GM21423 (cell line): ENCODE data around the gene SCFD2.
"Not testable (repeated sequence)": the region's sequence is repeated elsewhere in the genome, so short reads cannot be mapped to it uniquely, and the experiment has no call there.

ENCODE experiments used
- ATAC-seq: cut with Tn5 transposase; IDR thresholded peaks from one replicate; pipeline ENCODE4 v1.9.1; 2021; ENCODE audit warnings: mild to moderate bottlenecking, moderate library complexity; ENCODE audit not compliant: unreplicated experiment

Gene SCFD2

DNA sequence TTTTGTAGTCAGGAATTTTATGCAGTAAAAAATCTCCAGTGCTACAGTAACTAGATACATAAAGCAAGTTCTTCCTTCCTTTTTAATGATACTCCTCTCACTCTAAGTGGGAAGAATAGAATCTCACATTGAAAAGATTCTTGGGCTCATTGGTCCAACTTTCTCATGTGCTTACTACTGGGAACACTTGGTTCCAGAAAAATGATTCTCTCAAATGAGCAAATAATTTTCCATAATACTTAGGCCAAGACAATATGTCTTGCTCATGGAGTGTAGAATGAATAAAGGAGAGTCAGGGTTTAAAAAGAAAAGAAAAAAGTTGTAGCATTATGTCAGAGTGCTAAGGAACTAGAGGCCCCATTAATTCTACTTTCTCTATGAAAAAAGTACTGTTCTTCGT, 306.0 kb downstream of the SCFD2 start:
- ATAC-seq = no peak

DNA sequence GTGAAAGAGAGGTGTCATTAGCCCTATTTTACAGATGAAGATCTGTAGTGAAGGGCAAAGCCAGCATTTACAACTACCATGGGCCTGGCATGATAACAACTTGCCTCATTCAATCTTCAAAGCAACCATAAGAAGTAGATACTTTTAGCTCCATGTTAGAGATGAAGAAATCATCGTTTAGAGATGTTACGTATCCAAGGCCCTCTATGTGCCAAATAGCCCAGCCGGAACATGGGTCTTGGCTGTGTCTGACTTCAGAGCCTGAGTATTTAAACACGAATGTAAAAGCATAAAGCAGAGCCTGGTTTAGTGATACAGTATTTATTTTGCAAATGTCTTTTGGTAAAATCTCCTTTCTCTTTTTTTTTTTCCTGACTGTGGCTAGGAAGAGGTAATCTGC, 306.6 kb downstream of the SCFD2 start:
- no peak for ATAC-seq

DNA sequence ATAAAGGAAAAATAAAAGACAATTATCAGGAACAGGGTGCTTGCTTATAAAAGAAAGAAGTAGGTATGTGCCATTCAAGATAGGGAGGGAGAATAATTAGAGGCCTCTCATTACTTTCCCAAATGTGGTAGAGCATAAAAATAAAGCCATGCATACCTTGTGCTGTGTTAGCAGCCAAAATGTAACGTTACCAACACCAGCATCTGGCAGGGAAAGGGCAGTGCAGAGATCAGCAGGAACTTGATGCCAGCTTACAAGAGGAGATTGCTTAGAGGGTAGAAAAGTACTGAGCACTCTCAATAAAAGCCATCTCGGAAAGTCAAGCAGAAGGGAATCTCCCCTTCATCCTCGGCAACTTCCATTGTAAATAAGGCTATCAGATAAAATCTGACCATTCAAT, 308.2 kb downstream of the SCFD2 start:
- ATAC-seq = no peak

DNA sequence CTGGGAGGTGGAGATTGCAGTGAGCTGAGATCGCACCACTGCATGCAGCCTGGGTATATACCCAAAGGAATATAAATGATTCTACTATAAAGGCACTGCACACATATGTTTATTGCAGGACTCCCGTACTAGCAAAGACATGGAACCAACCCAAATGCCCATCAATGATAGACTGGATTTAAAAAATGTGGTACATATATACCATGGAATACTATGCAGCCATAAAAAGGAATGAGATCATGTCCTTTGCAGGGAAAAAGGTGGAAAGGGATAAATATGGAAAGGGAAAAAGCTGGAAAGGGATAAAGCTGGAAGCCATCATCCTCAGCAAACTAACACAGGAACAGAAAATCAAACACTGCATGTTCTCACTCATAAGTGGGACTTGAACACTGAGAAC, 308.8 kb downstream of the SCFD2 start:
- ATAC-seq = not testable (repeated sequence)

DNA sequence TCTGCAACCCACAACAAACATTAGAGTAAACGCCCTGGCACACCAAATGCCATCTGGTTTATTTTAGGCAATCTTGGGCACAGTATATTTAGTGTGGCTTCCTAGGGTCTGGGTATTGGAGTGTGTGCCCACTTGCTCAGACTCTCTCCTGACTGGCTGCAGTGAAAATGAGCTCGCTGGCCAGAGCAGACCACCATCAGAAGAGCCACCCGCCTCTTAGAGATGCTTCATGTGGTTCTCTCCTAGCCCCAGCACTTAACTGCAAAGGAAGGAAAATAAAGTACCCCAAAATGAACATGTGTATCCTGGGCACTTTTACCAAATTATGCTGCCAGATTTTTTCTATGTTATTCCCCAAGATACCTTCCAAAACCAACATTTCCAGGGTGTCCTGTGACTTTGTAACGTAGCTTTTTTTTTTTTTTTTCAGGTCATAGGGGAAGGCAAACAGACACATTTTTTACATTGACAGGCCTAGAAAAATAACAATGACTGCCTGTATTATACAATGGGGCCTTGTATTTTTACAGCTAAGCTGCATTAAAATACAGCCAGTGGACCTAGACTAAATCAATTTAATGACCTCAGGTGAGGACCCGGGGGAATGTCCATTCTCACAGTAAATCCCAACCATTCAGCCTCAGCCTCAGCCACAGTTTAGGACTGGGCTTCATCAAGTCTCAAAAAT, 310.0 kb downstream of the SCFD2 start:
- no peak for ATAC-seq

DNA sequence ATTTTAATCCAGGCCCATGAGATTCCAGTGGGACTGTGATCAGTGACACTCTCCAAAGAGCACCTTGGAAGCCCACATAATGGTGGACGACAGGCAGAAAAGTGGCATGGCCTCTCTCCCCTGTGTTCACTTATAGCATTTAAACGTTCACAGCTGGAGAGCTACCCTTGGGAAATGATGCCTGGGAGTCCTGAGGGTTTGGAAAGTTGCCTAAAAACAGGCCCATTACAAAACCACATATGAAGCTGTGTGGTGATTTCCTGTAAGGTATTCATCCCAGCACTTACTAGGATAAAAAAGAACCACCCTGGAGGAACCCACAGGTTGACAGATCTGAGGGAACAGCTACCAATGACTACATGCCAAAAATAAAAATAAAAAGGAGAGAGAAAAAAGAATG, 310.6 kb downstream of the SCFD2 start:
- no peak for ATAC-seq

DNA sequence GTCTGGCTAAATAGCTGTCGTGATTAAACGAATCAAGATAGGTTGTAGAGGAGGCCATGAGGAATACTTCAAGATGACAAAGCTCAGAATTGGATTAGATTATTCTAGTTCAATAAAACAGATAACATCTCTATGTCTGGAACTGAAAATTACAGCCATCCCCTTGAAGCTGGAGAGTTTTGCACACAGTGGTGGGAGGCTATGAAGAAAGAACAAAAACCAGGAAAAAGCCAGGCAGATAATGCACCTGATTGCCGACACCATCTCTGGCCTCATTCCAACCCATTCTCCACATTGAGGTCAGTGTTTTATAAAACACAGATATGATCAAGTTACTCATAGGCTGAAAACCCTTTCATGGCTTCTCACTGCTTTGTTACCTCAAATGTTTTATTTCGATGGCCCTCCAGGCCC, 315.5 kb downstream of the SCFD2 start:
- ATAC-seq = no peak

DNA sequence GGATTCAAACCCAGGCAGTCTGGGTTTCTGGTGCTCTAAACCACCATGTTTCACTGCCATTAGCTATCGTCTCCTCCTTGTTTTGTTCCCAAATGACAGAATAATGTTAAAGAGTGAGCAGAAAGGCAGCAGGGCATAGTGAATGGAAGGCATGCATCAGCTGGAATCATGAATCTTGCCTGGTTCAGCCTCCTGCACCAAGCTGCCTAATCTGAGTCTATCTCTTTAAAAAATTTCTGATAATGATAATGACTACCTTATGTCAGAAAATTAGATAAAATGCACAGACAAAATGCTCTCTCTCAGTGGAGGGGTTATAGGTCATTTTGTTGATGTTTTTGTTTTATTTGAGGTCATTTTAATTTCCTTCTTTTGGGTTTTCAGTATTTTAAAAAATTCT, 316.3 kb downstream of the SCFD2 start:
- ATAC-seq = no peak

DNA sequence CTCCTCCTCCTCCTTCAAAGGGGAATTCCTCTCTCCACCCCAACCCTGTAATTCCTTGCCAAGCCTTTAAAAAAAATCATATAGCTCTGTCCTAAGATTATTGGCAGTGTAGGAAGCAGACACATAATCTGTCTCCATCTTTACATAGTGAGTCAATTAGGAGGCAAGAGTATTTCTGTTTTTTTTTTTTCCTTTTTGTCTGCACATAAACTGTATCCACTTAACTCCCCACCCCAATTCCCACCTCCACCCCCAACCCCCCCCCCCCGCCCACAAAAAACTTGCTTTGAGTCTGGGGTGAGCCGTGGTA, 321.3 kb downstream of the SCFD2 start:
- ATAC-seq = no peak

DNA sequence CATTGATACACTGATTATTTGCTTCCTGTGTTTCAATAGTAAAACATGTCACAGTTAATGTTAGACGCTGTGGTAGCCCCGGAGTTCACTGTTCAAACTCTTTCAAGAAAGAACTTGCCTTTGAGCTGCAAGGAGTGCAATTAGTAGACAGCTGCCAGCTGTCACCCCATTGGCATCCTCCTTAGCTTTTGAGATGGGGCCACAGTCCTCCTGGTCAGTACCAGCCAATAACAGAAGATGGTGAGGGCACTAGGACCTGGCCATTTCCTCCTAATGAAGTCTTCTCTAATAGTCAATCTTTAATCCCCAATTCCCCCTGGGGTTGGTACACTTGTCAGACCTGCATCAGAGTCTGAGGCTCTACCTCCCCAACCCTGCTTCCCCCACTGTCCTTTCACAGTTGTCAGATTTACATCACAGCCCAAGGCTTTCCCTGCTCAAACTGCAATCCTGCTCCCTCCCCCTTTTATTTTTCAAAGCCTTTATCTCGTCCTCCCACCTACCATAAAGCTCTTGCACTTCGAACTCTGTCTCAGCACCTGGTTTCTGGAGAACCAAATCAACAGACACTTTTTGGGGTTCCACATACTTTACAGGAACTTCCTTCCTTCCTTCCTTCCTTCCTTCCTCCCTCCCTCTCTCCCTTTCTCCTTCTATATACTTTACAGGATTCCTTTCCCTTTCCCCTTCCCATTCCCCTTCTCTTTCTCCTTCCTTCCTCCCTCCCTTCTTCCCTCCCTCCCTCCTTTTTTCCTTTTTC, 321.8 kb downstream of the SCFD2 start:
- no peak for ATAC-seq

DNA sequence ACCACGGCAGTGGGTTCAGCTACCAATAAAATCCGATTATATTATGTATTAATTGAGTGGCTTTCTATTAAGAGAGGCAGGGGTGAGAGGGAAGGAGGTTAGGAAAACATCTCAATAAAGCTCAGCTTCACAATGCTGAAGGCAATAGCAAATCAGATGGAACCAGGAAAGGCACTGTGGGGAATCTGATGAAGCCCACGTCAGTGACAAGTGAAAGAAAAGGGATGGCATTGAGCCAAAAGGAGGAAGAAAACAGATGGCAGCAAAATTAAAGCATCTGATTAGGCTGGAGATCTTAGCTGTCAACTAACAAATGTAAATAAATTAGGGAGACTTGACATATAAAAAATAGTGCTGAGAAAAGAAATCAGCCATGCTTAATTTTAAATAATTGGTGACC, 322.8 kb downstream of the SCFD2 start:
- ATAC-seq = no peak

DNA sequence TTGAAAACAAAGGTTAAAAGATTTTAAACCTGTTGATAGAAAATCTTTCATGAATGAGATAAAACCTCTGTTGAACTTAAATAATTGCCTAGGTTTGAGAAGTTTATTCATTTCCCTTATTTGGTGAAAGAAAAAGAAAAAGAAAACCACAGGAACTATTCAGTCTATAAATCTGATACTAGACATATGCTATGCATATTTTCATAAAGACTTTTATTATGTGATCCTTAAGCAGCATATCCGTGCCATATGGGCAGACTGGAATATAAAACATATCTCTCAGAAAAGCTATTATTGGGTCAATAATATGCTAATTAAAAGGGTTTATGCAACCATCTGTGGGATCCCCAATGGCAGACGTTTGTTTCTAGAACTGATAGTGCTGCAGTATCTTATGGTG, 325.0 kb downstream of the SCFD2 start:
- no peak for ATAC-seq

DNA sequence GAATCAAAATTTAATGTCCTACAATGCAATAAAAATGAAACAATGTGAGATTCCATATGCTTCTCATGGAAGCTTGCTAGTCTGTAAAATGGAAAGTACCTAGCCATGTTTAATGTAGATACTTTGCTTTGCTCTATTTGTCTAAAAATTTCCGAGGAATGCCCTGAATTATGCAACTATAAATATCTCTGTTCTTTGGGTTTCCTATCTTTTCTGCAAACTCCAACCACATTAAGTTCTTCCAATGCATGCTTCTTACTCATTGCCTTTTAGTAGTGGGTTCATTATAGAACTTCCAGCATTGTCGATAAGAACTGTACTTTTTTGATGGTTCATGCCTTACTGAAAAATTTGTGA, 325.4 kb downstream of the SCFD2 start:
- no peak for ATAC-seq

DNA sequence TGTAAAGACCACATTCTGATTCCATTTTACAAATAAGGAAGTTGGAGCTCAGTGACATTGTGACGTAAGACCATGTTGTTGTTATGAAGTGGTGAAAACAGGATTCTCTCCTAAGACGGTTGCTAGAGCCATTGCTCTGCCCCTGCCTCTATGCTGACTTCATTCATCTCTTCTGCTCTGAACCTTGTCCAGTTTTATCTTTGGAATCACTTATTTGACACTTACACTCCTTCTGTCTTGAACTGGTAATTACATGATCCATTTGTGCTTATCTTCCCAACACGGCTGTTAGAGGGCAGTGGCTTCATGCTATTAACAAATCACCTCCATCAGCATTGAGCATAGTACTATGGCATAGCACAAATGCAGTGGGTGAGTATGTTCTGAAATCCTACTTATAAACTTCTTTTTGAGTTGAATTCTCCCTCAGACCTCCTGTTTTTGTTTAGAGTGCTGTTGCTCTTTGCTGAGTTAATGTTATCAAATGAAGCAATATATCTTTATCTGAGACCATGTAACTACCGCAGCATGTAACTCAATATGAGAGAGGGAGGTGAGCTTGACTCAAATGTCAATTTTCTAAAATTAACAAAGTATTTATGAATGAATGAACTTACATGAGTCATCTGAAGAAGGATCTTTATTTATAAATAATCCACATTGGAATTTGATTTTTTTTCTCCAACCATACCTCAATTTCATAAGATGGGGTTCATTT, 326.0 kb downstream of the SCFD2 start:
- ATAC-seq = no peak

DNA sequence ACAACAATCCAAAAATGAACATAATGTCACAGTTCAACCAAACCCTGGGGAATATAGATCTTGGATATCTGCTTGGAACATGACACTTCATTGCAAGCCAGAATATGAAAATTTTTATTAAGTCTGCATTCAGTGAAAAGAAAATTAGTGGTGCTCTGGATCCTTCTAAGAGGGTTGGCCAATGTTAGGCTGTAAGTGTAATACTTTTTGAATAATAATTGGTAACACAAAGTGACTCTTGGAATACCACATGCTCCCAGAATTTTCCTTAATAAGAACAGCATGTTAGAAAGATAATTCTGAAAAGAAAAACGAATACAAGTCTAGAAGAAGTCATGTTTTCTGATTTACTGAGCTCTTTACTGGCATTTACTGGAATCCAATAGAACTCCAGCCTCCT, 328.0 kb downstream of the SCFD2 start:
- no peak for ATAC-seq

DNA sequence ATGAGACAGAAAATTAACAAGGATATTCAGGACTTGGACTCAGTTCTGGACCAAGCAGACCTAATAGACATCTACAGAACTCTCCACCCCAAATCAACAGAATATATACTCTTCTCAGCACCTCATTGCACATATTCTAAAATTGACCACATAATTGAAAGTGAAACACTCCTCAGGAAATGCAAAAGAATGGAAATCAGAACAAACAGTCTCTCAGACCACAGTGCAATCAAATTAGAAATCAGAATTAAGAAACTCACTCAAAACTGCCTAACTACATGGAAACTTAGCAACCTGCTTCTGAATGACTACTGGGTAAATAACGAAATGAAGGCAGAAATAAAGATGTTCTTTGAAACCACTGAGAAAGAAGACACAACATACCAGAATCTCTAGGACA, 333.0 kb downstream of the SCFD2 start:
- ATAC-seq = not testable (repeated sequence)

DNA sequence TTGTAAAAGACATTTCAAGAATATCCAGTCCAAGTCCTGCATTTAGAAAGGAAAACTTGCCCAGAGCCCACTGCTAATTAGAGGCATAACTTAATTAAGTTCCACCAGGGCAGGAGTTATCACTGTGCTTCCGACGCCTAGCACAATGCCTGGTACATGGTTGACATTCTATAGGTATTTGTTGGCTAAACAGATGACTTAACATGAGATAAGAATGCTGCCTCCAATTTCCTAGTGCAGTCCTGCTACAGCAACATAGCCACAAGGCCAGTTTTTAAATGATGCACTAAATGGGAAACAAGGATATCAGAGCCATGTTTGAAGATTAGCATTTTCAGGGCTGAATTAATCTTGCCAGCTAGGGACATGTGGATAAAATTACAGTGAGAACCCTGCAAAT, 339.6 kb downstream of the SCFD2 start:
- no peak for ATAC-seq

DNA sequence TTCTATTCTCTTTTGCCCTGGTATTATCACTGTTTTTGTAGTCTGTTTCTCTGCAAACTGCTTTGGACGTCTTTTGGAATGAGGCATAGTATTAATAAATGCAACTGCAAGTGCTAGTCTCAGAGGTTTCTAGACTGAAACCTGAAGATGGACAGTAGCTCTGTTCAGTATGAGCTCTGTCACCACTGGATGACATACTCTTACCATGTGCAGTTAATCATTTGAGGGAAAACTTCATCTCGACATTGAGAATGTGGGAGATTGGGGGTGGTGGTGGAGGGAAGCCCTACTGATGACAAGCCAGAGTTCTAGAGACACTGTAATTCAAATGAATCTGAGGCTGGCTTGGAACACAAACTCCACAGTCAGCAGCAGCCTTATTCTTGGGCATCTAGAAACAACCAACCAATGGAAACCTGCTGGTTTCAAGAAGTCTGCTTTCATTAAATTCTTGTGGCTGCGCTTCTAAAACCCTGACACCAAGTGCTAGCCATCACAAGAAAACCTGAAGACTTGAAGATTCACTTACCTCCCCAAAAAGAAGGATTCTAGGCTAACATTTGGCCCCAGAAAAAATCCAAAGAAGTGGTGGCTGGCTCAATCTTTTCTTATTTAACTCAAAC, 342.1 kb downstream of the SCFD2 start:
- no peak for ATAC-seq

DNA sequence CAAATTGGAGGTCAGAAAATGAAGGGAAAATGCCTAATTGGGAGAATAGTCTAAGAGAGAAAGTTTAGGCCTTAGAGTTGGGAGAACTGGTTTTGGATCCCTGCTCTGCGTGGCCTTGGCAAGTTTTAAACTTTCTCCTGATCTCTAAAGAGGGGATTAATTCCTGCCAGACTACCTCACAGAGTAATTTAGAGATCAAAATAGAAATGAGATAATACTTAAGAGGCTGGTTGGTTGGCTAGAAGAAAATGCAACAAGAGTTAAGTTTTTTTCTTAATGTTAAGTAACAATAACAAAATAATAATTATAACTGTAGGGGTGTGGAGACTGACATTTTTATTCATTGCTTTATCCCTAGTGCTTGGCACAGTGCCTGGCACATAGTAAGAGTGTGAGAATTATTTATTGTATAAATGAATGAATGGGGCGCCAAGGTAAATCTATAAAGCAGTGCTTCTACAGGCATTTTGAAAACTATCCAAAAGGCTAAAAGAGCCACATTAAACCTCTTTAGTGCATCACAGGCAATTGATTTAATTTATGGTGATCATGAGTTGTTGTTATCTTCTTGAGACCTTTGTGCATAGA, 343.3 kb downstream of the SCFD2 start:
- ATAC-seq = no peak

DNA sequence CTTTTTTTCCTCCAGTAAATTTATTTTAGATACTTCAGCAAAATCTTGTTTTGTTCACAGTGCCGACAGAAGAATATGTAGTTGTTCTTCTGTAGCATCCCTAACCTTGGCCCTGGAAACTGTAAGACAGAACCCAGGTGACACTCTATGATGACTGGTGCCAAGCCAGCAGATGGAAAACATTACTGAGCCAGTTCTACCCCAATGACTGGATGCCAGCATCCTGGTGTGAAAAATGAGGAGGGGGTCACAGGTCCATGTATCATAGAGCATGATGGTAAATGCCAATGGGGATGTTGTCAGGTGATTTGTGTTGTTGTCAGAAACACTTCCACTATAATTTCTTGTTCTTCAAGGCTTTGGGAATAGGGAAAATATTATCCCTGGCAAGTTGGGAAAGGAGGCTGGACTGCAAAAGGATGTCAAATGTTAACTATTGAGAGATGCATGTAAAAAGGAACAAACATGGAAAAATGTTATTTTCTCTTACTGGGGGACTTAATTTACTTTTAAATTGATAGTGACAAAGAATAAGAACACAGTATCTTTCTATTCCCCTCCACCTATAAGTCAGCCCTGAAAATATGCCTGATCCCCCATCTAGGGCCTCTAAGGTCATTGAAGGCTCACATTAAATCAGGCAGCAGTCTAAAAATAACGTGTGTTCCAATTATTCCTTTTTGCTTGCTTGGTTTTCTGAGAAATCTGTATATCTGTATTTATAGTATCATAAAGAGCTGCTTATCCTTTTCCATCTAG, 343.9 kb downstream of the SCFD2 start:
- ATAC-seq = no peak
